ENCODE data around the gene MTUS2.

Gene MTUS2

GRCh38 chr13:29024783-29025182, 204.6 kb downstream of the MTUS2 start:
- no peak for DNase-seq (ENCODE audit: low read depth in 3 of 3)

GRCh38 chr13:29028868-29029267, 208.7 kb downstream of the MTUS2 start:
- DNase-seq (ENCODE audit: low read depth in 3 of 3), result no peak

DNA sequence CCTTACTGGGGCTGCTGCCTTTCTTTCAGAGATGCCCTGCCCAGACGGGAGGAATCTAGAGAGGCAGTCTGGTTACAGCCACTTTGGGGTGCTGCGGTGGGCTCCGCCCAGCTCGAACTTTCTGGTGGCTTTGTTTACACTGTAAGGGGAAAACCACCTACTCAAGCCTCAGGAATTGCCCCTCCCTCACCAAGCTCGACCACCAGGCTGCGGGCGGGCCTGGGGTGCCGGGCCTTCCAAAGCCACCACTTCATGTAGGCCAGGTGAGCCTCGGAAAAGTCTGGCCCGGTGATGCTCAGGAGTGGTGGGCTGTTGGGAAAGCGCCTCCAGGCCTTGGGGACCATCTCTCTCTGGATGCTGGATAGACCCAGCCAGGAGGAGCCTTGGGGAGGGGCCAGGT, 218.6 kb downstream of the MTUS2 start:
- DNase-seq (ENCODE audit: low read depth in 3 of 3), result no peak

DNA sequence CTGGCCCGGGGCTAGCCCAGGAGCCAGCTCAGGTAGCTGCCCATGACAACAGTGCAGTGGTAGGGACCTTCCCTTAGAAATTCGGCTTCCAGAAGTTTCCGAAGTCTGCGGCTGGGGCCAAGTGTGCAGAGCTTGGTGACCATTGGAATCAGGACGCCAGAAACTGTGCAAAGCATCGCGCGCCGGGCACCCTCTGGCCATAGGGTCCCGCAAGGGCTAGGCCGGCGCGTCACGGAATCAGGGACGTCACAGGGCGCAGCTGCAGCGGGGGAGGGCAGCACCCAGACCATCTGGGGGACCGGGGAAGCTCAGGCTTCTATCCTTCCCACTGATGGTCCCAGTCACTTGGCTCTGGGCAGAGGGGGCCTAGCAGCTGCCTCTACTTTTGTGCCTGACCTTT, 219.1 kb downstream of the MTUS2 start:
- DNase-seq (ENCODE audit: low read depth in 3 of 3), result no peak

DNA sequence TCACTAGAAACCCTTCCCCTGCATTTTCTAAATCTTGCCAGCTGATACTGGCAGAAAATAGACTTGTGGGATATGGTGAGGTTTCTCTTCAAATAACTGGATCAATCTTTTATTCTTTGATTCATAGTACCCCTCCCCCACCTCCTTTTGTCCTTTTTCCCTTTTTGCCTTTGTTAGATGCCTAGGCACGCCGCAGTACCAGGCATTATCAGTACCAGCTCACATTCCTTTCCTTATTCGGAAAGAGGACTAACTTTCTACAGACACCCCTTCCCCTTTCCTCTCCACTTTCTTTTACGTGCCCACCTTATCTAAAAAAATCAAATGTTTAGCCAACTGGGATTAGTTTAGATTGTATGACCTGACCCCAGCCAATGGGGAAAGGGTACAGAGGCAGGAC, 226.4 kb downstream of the MTUS2 start:
- DNase-seq (ENCODE audit: low read depth in 3 of 3), result no peak

DNA sequence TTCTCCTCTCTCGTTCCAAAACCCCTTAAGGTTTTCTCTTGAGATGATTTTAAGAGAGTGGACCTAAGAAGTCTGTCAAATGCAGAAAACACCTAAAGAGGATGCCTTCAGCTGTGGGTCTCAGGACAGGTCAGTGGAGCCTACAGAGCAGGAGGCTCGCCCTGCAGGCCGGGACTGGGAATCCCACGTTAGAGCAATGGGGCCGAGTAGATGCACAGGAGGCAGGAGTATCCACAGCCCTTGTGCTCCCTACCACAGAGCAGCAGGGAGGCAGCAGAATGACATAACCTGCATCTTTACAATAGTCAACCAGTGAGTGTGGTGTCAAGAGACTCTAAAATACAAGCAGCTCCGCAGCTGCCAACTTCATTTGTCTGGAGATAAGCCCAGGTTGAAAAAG, 229.4 kb downstream of the MTUS2 start:
- DNase-seq (ENCODE audit: low read depth in 3 of 3), result no peak

DNA sequence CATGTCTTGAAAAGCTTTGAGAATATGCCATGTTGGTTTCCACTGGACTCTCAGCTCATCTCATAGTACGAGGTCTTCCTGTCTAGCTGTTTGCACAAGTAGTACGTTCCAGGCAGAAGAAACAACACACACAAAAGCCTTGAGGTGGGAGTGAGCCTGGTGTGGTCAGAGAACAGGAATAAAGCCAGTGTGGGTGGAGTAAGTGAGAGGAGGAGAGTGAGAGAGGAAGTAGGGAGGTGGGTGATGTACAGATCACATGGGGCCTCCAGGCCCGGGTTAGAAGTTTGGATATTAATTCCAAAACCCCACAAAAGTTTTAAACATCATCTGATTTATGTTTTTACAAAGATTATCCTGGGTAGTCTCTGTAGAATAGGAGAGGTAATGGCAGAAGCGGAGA, 230.6 kb downstream of the MTUS2 start:
- DNase-seq (ENCODE audit: low read depth in 3 of 3), result no peak

GRCh38 chr13:29059800-29060199, 239.7 kb downstream of the MTUS2 start:
- DNase-seq (ENCODE audit: low read depth in 3 of 3), result no peak

DNA sequence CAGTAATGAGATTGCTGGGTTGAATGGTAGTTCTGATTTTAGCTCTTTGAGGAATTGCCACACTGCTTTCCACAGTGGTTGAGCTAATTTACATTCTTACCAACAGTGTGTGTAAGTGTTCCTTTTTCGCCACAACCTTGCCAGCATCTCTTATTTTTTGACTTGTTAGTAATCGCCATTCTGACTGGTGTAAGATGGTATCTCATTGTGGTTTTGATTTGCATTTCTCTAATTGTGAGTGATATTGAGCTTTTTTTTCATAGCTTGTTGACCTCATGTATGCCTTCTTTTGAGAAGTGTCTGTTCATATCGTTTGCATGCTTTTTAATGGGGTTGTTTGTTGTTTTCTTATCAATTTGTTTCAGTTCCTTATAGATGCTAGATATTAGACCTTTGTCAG, 245.0 kb downstream of the MTUS2 start:
- DNase-seq (ENCODE audit: low read depth in 3 of 3), result no peak

DNA sequence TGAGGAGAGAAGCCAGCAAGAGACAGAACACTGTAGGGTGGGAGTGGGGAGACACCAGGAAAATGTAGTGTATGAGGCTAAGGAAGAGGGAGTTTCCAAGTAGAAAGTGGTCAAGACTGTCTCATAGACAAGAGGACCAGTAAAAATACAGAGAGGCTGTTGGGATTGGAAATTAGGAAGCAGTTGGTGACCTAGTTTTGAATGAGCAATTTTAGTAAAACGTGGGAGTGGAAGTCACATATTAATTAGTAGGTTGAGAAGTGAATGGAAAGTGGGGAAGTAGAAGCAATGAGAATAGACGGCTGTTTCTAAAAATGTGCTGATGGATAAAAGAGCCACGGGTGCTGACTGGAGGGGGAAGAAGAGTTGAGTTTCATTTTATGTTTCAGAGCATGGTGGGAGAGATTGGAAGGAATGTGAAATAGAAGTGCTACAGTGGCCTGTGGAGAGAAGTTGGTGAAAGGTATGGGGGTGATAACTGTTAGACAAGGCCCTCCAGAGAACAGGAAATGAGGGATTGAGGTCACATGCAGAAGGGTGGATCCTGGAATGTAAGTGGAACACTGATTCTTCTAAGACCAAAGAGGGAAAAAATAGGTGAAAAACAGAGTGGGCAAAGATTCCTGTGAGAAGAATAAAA, 247.3 kb downstream of the MTUS2 start:
- DNase-seq (ENCODE audit: low read depth in 3 of 3), result no peak

GRCh38 chr13:29073755-29074154, 253.6 kb downstream of the MTUS2 start:
- no peak for DNase-seq (ENCODE audit: low read depth in 3 of 3)

DNA sequence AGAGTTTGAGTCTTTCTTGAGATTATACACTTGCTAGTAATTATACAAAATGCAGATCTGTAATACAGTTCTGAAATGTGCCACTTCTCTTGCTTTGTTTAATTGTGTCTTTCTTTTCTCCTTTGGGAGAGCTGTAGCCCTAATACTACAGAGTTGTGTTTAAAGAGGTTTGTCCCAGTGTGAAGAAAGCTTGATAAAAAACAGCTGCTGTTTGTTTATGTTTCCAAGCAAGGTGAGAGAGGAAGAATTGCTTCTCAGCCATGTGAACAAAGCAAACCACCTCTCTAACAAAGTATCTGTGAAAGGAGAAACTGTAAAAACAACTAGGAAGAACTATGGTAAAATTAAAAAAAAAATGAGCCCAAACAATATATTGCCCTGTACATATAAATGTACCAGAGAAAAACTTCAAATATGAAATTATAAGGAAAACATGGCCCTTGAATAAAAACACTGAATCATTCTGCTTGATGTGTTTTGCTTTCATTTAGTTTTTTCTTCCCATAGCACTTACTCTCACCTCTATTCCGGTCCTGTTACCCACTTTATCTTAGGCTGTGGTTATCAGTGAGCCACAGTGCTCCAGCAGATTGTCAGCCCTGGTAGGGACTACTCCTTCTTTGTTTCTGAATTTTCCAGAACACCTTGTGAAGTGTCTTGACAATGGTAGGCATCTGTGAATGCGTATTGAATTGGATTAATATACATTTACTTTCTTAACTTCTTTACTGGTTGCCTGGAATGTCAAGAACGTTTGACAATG, 257.1 kb downstream of the MTUS2 start:
- no peak for DNase-seq (ENCODE audit: low read depth in 3 of 3)

GRCh38 chr13:29081036-29081435, 260.9 kb downstream of the MTUS2 start:
- no peak for DNase-seq (ENCODE audit: low read depth in 3 of 3)

GRCh38 chr13:29081697-29082440, 261.7 kb downstream of the MTUS2 start:
- no peak for DNase-seq (ENCODE audit: low read depth in 3 of 3)

GRCh38 chr13:29099781-29100406, 279.8 kb downstream of the MTUS2 start:
- no peak for DNase-seq (ENCODE audit: low read depth in 3 of 3)

- no peak for DNase-seq (ENCODE audit: low read depth in 3 of 3)
Observed at GRCh38 chr13:29100758-29101157, 280.6 kb downstream of the MTUS2 start.

DNA sequence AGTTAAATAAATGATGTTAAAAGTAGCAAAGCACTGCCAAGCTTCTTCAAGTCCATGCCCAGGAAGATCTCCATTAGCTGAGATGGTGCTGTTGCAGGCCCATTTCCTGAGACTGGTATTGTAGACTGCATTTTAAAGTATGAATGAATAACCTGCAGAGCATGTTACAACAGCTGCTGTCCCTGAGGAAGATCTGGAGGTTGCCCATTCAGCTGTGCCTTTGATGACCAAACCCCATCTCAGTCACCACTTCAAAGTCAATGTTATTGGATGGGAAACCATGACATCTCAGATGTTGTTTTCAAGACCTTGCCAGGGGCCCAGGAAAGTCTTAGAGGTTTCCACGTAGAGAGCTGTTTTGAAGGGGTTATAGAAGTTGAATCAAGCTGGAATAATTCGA, 281.3 kb downstream of the MTUS2 start:
- no peak for DNase-seq (ENCODE audit: low read depth in 3 of 3)

- DNase-seq (ENCODE audit: low read depth in 3 of 3), result no peak
Observed at GRCh38 chr13:29101905-29102304, 281.8 kb downstream of the MTUS2 start.

DNA sequence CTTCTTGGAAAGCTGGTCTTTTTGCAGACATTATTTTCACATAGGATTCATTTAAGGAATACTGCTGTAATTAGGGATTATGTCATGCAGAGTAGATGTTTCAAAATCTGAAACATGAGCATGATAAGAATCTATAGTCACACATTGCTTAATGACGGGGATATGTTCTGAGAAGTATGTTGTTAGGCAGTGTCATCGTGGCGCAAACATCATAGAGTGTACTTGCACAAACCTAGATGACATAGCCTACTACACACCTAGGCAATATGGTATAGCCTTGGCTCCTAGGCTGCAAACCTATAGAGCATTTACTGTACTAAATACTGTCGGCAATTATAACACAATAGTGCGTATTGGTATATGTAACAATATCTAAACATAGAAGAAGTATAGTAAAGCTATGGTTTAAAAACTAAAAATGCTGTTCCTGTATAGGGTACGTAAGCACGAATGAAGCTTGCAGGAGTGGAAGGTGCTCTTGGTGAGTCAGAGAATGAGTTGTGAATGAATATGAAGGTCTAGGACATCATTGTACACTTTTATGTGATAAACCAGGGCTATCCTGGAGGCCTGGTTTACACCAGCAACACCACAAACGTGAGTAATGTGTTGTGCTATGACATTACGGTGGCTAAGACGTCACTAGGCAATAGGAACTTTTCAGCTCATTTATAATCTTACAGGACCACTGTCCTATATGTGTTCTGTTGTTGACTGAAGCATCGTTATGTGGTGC, 283.1 kb downstream of the MTUS2 start:
- no peak for DNase-seq (ENCODE audit: low read depth in 3 of 3)

GRCh38 chr13:29104461-29104860, 284.3 kb downstream of the MTUS2 start:
- no peak for DNase-seq (ENCODE audit: low read depth in 3 of 3)

GRCh38 chr13:29105779-29106178, 285.6 kb downstream of the MTUS2 start:
- no peak for DNase-seq (ENCODE audit: low read depth in 3 of 3)

GRCh38 chr13:29106651-29107050, 286.5 kb downstream of the MTUS2 start:
- no peak for DNase-seq (ENCODE audit: low read depth in 3 of 3)

Measured in stimulated activated CD4-positive, alpha-beta T cell treated with anti-CD3 and anti-CD28 coated beads, TNF-alpha, amount 100 ng/mL, for 24 hours (primary cell).